Measurements from ENCODE around the gene STX11.

DNA sequence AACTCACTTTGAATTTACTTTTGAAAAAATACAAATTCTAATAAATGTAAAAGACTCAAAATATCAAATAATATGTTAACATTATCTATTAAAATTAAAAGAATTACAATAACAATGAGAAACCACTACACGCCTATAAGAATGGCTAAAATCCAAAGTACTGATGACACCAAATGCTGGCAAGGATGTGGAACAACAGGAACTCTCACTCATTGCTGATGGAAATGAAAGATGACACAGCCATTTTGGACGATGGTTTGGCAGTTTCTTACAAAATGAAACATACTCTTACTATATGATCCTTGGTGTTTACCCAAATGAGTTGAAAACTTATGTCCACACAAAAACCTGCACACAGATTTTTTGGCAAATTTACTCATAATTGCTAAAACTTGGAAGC, 15.6 kb upstream of the STX11 start:
- TF ChIP-seq TAF1 (IDR thresholded peaks at IDR 0.05; ENCODE audit: low read depth) (no peak), POLR2AphosphoS5 (IDR thresholded peaks at IDR 0.05) (no peak), REST (IDR thresholded peaks at IDR 0.05; ENCODE audit: borderline replicate concordance) (no peak)

Measured in neural cell (in vitro differentiated cells).